ACC112 (cell line): ENCODE measurements around the gene NUDT4.
A peak's percentile ranks its signal among the peaks of the same experiment; 100 is the strongest.
"Not testable (repeated sequence)": the region's sequence is repeated elsewhere in the genome, so short reads cannot be mapped to it uniquely, and the experiment has no call there.

Source experiments
- H2AFZ ChIP-seq: fragments of 200-600 bp; sonication (generic); one replicate; pipeline ENCODE4 v1.6.0; 2017; ENCODE audit warnings: antibody characterized with exemption, low read length; ENCODE audit not compliant: unreplicated experiment
- H3K27ac ChIP-seq: fragments of 200-600 bp; sonication (generic); 2 replicates; pipeline ENCODE4 v1.5.1; 2014; ENCODE audit warnings: low read depth, mild to moderate bottlenecking, antibody characterized with exemption, low read length, moderate library complexity
- H3K27me3 ChIP-seq: fragments of 200-600 bp; sonication (generic); 2 replicates; pipeline ENCODE4 v1.6.1; 2014; ENCODE audit warnings: mild to moderate bottlenecking, antibody characterized with exemption, low read length, moderate library complexity, mixed read lengths; ENCODE audit not compliant: insufficient read depth
- H3K36me3 ChIP-seq: fragments of 200-600 bp; sonication (generic); 2 replicates; pipeline ENCODE4 v1.6.1; 2016; ENCODE audit warnings: mild to moderate bottlenecking, antibody characterized with exemption, low read length, moderate library complexity, mixed read lengths; ENCODE audit not compliant: insufficient read depth
- H3K4me1 ChIP-seq: fragments of 200-600 bp; sonication (generic); one replicate; pipeline ENCODE4 v1.6.1; 2016; ENCODE audit warnings: low read length, mixed read lengths; ENCODE audit not compliant: insufficient read depth, unreplicated experiment, control insufficient read depth
- H3K4me3 ChIP-seq: fragments of 200-600 bp; sonication (generic); 2 replicates; pipeline ENCODE4 v1.5.1; 2014; ENCODE audit warnings: mild to moderate bottlenecking, low read depth, low read length
- H3K79me2 ChIP-seq: fragments of 200-600 bp; sonication (generic); one replicate; pipeline ENCODE4 v1.6.0; 2016; ENCODE audit warnings: low read length; ENCODE audit not compliant: control insufficient read depth, unreplicated experiment, insufficient read depth

Gene NUDT4

GRCh38 chr12:93366422-93366821 lies 11.3 kb upstream of the NUDT4 start:
- no peaks in the 10 kb centered on the region for H3K79me2 ChIP-seq
- H3K36me3 ChIP-seq = no peaks in the 10 kb centered on the region
- no peak overlapping the region for H3K27ac ChIP-seq
- H2AFZ ChIP-seq = no peak overlapping the region
- H3K27me3 ChIP-seq = no peaks in the 10 kb centered on the region
- no peak overlapping the region for H3K4me3 ChIP-seq
- H3K4me1 ChIP-seq = no peaks in the 10 kb centered on the region

GRCh38 chr12:93368766-93369165 lies 9.0 kb upstream of the NUDT4 start:
- Histone ChIP-seq H3K4me1 (no peaks in the 10 kb centered on the region), H3K27me3 (no peaks in the 10 kb centered on the region), H3K36me3 (no peaks in the 10 kb centered on the region), H3K27ac (no peak overlapping the region), H2AFZ (no peak overlapping the region), H3K79me2 (no peaks in the 10 kb centered on the region), H3K4me3 (no peak overlapping the region)

- Histone ChIP-seq H3K27ac (no peak overlapping the region), H3K4me3 (no peak overlapping the region)
These were observed 8.2 kb upstream of the NUDT4 start for GRCh38 chr12:93369505-93369904.

GRCh38 chr12:93370947-93371346 lies 6.8 kb upstream of the NUDT4 start:
- H2AFZ ChIP-seq = no peak overlapping the region
- no peaks in the 10 kb centered on the region for H3K4me1 ChIP-seq
- no peak overlapping the region for H3K27ac ChIP-seq
- H3K36me3 ChIP-seq = no peaks in the 10 kb centered on the region
- H3K79me2 ChIP-seq = no peaks in the 10 kb centered on the region
- H3K27me3 ChIP-seq = no peaks in the 10 kb centered on the region
- no peak overlapping the region for H3K4me3 ChIP-seq

More at GRCh38 chr12:93369505-93369904, 8.2 kb upstream of the NUDT4 start:
- no peaks in the 10 kb centered on the region for H3K36me3 ChIP-seq
- H3K4me1 ChIP-seq = no peaks in the 10 kb centered on the region
- no peaks in the 10 kb centered on the region for H3K27me3 ChIP-seq
- no peak overlapping the region for H2AFZ ChIP-seq
- H3K79me2 ChIP-seq = no peaks in the 10 kb centered on the region

GRCh38 chr12:93373961-93374656 lies 3.6 kb upstream of the NUDT4 start:
- H2AFZ ChIP-seq = no peak overlapping the region
- H3K27me3 ChIP-seq = no peaks in the 10 kb centered on the region
- H3K27ac ChIP-seq = no peak overlapping the region
- H3K79me2 ChIP-seq = peaks cover 10% of the 10 kb centered on the region
- H3K36me3 ChIP-seq = no peaks in the 10 kb centered on the region
- H3K4me1 ChIP-seq = no peaks in the 10 kb centered on the region
- no peak overlapping the region for H3K4me3 ChIP-seq

- Histone ChIP-seq H3K79me2 (peaks cover 28% of the 10 kb centered on the region), H3K27ac (no peak overlapping the region), H3K27me3 (no peaks in the 10 kb centered on the region), H3K36me3 (no peaks in the 10 kb centered on the region), H2AFZ (peak overlapping the region; percentile 89), H3K4me1 (peaks cover 4% of the 10 kb centered on the region), H3K4me3 (peak overlapping the region; percentile 86)
These were observed 1.8 kb upstream of the NUDT4 start for GRCh38 chr12:93375906-93376305.

GRCh38 chr12:93376436-93377251 lies 1.1 kb upstream of the NUDT4 start:
- peaks cover 12% of the 10 kb centered on the region for H3K4me1 ChIP-seq
- H3K27ac ChIP-seq = peak overlapping the region; percentile 32
- H3K36me3 ChIP-seq = no peaks in the 10 kb centered on the region
- no peaks in the 10 kb centered on the region for H3K27me3 ChIP-seq
- peak overlapping the region; percentile 89 for H2AFZ ChIP-seq
- peaks cover 35% of the 10 kb centered on the region for H3K79me2 ChIP-seq
- H3K4me3 ChIP-seq = peak overlapping the region; percentile 86

- H3K36me3 ChIP-seq, H3K27me3 ChIP-seq: not testable (repeated sequence)
- H2AFZ ChIP-seq = peak overlapping the region; percentile 71
- H3K27ac ChIP-seq = peak overlapping the region; percentile 59
- H3K4me1 ChIP-seq = peaks cover 13% of the 10 kb centered on the region
- H3K79me2 ChIP-seq = peaks cover 52% of the 10 kb centered on the region
- peak overlapping the region; percentile 97 for H3K4me3 ChIP-seq
These were observed 672 bp downstream of the NUDT4 start for GRCh38 chr12:93378196-93378997.

GRCh38 chr12:93378998-93379325 lies 1.2 kb downstream of the NUDT4 start:
- peaks cover 13% of the 10 kb centered on the region for H3K4me1 ChIP-seq
- H3K79me2 ChIP-seq = peaks cover 58% of the 10 kb centered on the region
- no peaks in the 10 kb centered on the region for H3K36me3 ChIP-seq
- peak overlapping the region; percentile 97 for H3K4me3 ChIP-seq
- H3K27ac ChIP-seq = peak overlapping the region; percentile 59
- no peaks in the 10 kb centered on the region for H3K27me3 ChIP-seq
- peak overlapping the region; percentile 71 for H2AFZ ChIP-seq

- Histone ChIP-seq H3K27me3 (no peaks in the 10 kb centered on the region), H3K27ac (peak overlapping the region; percentile 59), H3K36me3 (no peaks in the 10 kb centered on the region), H2AFZ (no peak overlapping the region), H3K4me3 (peak overlapping the region; percentile 97), H3K4me1 (peaks cover 13% of the 10 kb centered on the region), H3K79me2 (peaks cover 62% of the 10 kb centered on the region)
These were observed 1.7 kb downstream of the NUDT4 start for GRCh38 chr12:93379326-93379980.
